GM20000 (cell line): ENCODE data around the gene MASP1.

Experiments
- DNase-seq: peaks from one replicate; pipeline ENCODE4 v3.0.0; 2012; ENCODE audit warnings: low spot score
- TF ChIP-seq, protein P1 (sequence below): IDR thresholded peaks from 2 replicates; pipeline ENCODE4 v1.5.1; 2012; ENCODE audit warnings: mild to moderate bottlenecking, control low read depth; ENCODE audit errors: extremely low read depth, missing control alignments

Gene MASP1

GRCh38 chr3:187288131-187288854 lies 3.2 kb downstream of the MASP1 start:
- no peak for DNase-seq
- TF ChIP-seq, protein P1, sequence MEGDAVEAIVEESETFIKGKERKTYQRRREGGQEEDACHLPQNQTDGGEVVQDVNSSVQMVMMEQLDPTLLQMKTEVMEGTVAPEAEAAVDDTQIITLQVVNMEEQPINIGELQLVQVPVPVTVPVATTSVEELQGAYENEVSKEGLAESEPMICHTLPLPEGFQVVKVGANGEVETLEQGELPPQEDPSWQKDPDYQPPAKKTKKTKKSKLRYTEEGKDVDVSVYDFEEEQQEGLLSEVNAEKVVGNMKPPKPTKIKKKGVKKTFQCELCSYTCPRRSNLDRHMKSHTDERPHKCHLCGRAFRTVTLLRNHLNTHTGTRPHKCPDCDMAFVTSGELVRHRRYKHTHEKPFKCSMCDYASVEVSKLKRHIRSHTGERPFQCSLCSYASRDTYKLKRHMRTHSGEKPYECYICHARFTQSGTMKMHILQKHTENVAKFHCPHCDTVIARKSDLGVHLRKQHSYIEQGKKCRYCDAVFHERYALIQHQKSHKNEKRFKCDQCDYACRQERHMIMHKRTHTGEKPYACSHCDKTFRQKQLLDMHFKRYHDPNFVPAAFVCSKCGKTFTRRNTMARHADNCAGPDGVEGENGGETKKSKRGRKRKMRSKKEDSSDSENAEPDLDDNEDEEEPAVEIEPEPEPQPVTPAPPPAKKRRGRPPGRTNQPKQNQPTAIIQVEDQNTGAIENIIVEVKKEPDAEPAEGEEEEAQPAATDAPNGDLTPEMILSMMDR, result no peak

DNA sequence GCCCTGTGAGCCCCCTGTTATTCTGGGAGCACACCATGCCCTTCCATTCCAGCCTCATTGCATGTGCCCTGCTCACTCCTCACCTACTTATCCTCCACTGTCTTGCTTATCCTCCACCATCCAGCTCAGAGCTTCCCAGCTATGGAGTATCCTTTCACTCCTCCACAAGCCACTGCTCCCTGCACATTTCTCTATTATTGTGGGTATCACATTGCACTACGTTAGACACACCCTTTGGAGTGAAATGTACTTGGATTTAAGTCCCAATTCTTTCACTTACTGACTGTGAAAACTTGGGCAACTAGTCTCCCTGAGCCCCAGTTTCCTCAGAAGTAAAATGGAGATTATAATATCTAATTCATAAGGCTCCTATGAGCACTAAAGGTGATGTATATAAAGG lies 4.3 kb downstream of the MASP1 start:
- DNase-seq, result no peak
- TF ChIP-seq, protein P1, result no peak

- TF ChIP-seq, protein P1, result no peak
- no peak for DNase-seq
Observed at GRCh38 chr3:187286467-187287059, 5.0 kb downstream of the MASP1 start.

DNA sequence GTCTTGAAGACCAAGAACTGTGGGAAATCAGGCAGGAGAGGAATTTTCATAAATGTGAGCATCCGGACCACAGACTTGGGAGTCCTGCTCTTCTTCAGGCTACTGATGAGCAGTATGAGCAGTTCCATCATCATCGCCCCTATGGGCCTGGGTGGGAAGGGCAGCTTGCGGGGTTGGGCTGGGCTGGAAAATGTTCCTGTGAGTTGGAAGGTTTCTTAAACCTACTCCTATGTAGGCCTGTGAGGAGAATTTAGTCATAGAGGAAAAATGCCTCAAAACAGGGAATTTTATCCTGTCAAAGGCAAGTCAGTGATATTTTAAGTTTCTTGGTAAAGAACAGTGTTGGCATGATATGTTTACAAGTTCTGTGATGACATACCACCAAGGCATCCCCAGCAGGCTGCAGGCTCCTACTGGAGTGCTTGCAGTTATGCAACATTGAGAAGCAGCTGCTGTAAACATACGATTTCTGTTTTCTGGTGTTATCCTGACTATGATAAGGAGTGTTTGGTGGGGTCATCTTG lies 10.3 kb downstream of the MASP1 start:
- TF ChIP-seq, protein P1, result no peak
- no peak for DNase-seq

DNA sequence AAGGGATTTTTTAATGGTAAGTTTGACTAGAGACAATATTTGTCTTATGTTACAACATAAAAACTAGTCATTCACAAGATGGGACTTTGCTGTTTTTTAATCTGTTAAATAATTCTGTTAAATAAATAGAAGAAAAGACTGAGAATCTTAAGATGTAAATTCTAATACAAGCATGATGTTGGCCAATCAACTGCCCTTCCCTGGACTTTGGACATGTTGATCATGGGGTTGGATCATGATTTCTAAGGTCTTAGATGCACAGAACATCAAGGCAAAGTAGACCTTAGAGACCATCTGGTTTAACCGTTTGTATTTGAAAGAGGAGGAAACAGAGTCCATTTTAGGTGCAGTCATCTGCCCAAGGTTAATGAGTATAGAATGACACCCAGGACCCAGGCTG lies 10.9 kb downstream of the MASP1 start:
- TF ChIP-seq, protein P1, result no peak
- no peak for DNase-seq

DNA sequence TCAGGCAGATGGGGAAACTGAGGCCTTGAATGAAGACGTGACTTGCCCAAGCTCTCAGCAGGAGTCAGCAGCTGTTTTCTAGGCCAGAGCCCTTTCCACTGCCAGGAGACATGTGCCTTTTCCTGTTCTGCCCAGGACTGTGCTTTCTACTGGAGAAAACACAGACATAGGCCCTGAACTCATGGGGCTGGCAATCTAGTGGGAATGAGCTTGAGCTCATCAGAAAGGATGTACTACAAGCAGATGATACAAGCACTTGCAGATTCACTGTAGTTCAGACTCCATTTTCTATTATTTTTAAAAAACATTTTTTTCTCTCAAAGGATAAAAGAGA lies 14.4 kb downstream of the MASP1 start:
- DNase-seq, result no peak

DNA sequence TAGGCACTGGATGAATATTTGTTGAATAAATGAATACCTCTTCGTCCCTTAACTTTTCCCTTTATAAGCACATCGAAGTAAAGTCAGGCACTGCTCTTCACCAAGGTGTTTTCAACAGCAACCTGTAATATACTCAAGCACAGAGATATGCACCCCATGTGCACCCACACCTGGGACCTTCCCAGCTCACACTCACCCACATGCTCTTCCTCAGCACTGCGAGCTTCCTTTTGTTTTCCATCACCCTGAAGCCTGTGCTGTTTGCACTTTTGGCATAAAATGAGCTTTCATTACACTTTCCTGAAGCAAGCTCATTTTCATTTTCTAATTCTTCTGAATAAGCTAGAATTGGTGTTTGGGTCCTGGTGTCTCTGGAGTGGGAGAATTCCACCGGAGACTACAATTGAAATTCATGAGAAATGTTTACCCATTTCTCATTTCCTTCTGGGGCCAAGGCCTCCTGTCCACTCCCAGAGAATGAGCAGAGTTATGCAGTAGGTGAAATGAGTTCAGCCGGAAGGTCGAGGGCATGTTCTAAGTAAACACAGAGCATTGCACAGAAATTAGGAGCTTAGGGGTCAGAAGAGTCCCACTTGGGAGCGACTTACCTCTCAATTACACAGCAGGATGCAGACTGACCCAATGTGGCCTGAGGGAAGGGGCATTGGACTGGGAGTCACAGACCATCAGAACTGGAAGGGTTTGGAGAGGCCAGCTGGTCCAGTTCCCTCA lies 15.0 kb downstream of the MASP1 start:
- TF ChIP-seq, protein P1, result no peak

More for the DNA sequence above, 14.4 kb downstream of the MASP1 start:
- TF ChIP-seq, protein P1, result no peak

More for the DNA sequence above, 15.0 kb downstream of the MASP1 start:
- no peak for DNase-seq
